WTC11 (cell line): ENCODE results near the gene ZBTB48. TPM values are rescaled to one million over a fixed set of nuclear protein-coding genes. Genes with fewer than 3 reads are reported as not detected.

Experiments used
- ATAC-seq: fragments of 200-7000 bp; cut with Tn5 transposase; 2 replicates; pipeline ENCODE4 v1.10.0; 2021; ENCODE audit warnings: mild to moderate bottlenecking, moderate library complexity
- CTCF ChIA-PET: fragments of 300-600 bp; sonication (Branson Sonifier 250); formaldehyde crosslinking; loops from one replicate; lab custom pipeline; 2021; ENCODE audit warnings: antibody characterized with exemption; lab: Charles Lee
- POLR2A ChIA-PET: fragments of 350-600 bp; sonication (Branson Sonifier 250); formaldehyde crosslinking; loops from one replicate; lab custom pipeline; 2021; ENCODE audit warnings: antibody characterized with exemption; lab: Charles Lee
- DNase-seq: peaks from one replicate; pipeline ENCODE4 v3.0.0; 2021; ENCODE audit warnings: low spot score
- H3K27ac Mint-ChIP-seq: 2 replicates; pipeline ENCODE4 v1.8.0; 2021; ENCODE audit warnings: mixed read lengths
- H3K27me3 Mint-ChIP-seq: 2 replicates; pipeline ENCODE4 v1.8.0; 2021; ENCODE audit warnings: low read depth, mild to moderate bottlenecking, moderate library complexity, mixed read lengths
- H3K36me3 Mint-ChIP-seq: 2 replicates; pipeline ENCODE4 v1.8.0; 2021; ENCODE audit warnings: mixed read lengths
- H3K4me1 Mint-ChIP-seq: 2 replicates; pipeline ENCODE4 v1.8.0; 2022; ENCODE audit warnings: mixed read lengths
- H3K4me3 Mint-ChIP-seq: 2 replicates; pipeline ENCODE4 v1.8.0; 2021; ENCODE audit warnings: mild to moderate bottlenecking, moderate library complexity, mixed read lengths
- H3K9me3 Mint-ChIP-seq: 2 replicates; pipeline ENCODE4 v1.8.0; 2021; ENCODE audit warnings: mixed read lengths
- AFF4 ChIP-seq: sonication (generic); formaldehyde crosslinking; IDR thresholded peaks from 2 replicates; pipeline ENCODE4 v1.8.1; 2023; ENCODE audit warnings: mild to moderate bottlenecking, missing genetic modification reagents, borderline replicate concordance
- AR ChIP-seq: fragments of 250-450 bp; sonication (Bioruptor Pico); IDR thresholded peaks from 2 replicates; pipeline ENCODE4 v1.9.0; 2021; ENCODE audit warnings: mild to moderate bottlenecking
- E2F4 ChIP-seq: sonication (generic); formaldehyde crosslinking; IDR thresholded peaks from 2 replicates; pipeline ENCODE4 v1.8.1; 2022; ENCODE audit warnings: low read depth, mild to moderate bottlenecking, moderate library complexity, missing genetic modification reagents, borderline replicate concordance
- EMX1 ChIP-seq: fragments of 250-450 bp; sonication (Bioruptor Pico); IDR thresholded peaks from 2 replicates; pipeline ENCODE4 v1.8.0; 2021; ENCODE audit warnings: mild to moderate bottlenecking
- ETV6 ChIP-seq: sonication (generic); formaldehyde crosslinking; IDR thresholded peaks from 2 replicates; pipeline ENCODE4 v1.8.1; 2022; ENCODE audit warnings: mild to moderate bottlenecking, missing genetic modification reagents
- GABPB1 ChIP-seq: sonication (generic); formaldehyde crosslinking; IDR thresholded peaks from 2 replicates; pipeline ENCODE4 v1.8.1; 2023; ENCODE audit warnings: mild to moderate bottlenecking, missing genetic modification reagents
- GTF2I ChIP-seq: fragments of 250-450 bp; sonication (Bioruptor Pico); conservative IDR thresholded peaks from 2 replicates; pipeline ENCODE4 v1.4.0; 2021; ENCODE audit warnings: mild to moderate bottlenecking
- HMGA2 ChIP-seq: fragments of 250-450 bp; sonication (Bioruptor Pico); IDR thresholded peaks from 2 replicates; pipeline ENCODE4 v1.4.0; 2021; ENCODE audit warnings: mild to moderate bottlenecking, moderate library complexity
- IRF2 ChIP-seq: sonication (generic); formaldehyde crosslinking; IDR thresholded peaks from 2 replicates; pipeline ENCODE4 v1.8.0; 2022; ENCODE audit warnings: low read depth, missing genetic modification reagents, borderline replicate concordance
- MXD4 ChIP-seq: fragments of 250-450 bp; sonication (Bioruptor Pico); IDR thresholded peaks from 2 replicates; pipeline ENCODE4 v1.8.0; 2021; ENCODE audit warnings: mild to moderate bottlenecking, moderate library complexity, borderline replicate concordance
- NFATC4 ChIP-seq: fragments of 250-450 bp; sonication (Bioruptor Pico); IDR thresholded peaks from 2 replicates; pipeline ENCODE4 v1.9.0; 2021; ENCODE audit warnings: mild to moderate bottlenecking
- NFE2L1 ChIP-seq: sonication (generic); formaldehyde crosslinking; IDR thresholded peaks from 2 replicates; pipeline ENCODE4 v1.8.1; 2023; ENCODE audit warnings: missing genetic modification reagents
- NFYB ChIP-seq: sonication (generic); formaldehyde crosslinking; conservative IDR thresholded peaks from 2 replicates; pipeline ENCODE4 v1.8.0; 2022; ENCODE audit warnings: low read depth, missing genetic modification reagents
- NR1H2 ChIP-seq: sonication (generic); formaldehyde crosslinking; IDR thresholded peaks from 2 replicates; pipeline ENCODE4 v1.9.0; 2021; ENCODE audit warnings: mild to moderate bottlenecking, moderate library complexity, missing genetic modification reagents
- RELA ChIP-seq: sonication (generic); formaldehyde crosslinking; IDR thresholded peaks from 2 replicates; pipeline ENCODE4 v1.8.1; 2022; ENCODE audit warnings: missing genetic modification reagents, mild to moderate bottlenecking, borderline replicate concordance
- TEAD1 ChIP-seq: sonication (generic); formaldehyde crosslinking; IDR thresholded peaks from 2 replicates; pipeline ENCODE4 v1.8.0; 2022; ENCODE audit warnings: mild to moderate bottlenecking, missing genetic modification reagents
- TP53 ChIP-seq: sonication (generic); formaldehyde crosslinking; IDR thresholded peaks from 2 replicates; pipeline ENCODE4 v1.8.1; 2023; ENCODE audit warnings: mild to moderate bottlenecking, missing genetic modification reagents
- USF2 ChIP-seq: sonication (generic); formaldehyde crosslinking; IDR thresholded peaks from 2 replicates; pipeline ENCODE4 v1.8.1; 2023; ENCODE audit warnings: mild to moderate bottlenecking, missing genetic modification reagents, moderate library complexity
- ZBTB21 ChIP-seq: sonication (generic); formaldehyde crosslinking; IDR thresholded peaks from 2 replicates; pipeline ENCODE4 v1.8.1; 2023; ENCODE audit warnings: mild to moderate bottlenecking, missing genetic modification reagents, borderline replicate concordance
- ZBTB43 ChIP-seq: sonication (generic); formaldehyde crosslinking; IDR thresholded peaks from 2 replicates; pipeline ENCODE4 v1.8.1; 2023; ENCODE audit warnings: mild to moderate bottlenecking, missing genetic modification reagents
- ZNF219 ChIP-seq: sonication (generic); formaldehyde crosslinking; IDR thresholded peaks from 2 replicates; pipeline ENCODE4 v1.8.0; 2023; ENCODE audit warnings: missing genetic modification reagents, mild to moderate bottlenecking, borderline replicate concordance
- ZNF317 ChIP-seq: sonication (generic); formaldehyde crosslinking; IDR thresholded peaks from 2 replicates; pipeline ENCODE4 v1.8.1; 2023; ENCODE audit warnings: low read depth, mild to moderate bottlenecking, moderate library complexity, missing genetic modification reagents, borderline replicate concordance
- total RNA-seq: library from RNA; stranded (reverse); gene quantifications from 3 replicates; pipeline ENCODE4 v1.2.3, GENCODE V29; 2021

The ZBTB48 gene
- total RNA-seq, 1 experiment from 2014 or later, result 29.1 TPM

- ChIA-PET POLR2A (interaction anchor here (0.6 to 1.0 kb wide), 2 partner anchors 11 to 15 kb away, joined by 3 read pairs; no protein-coding TSS in a partner anchor), CTCF (no interaction called here)
- H3K4me3 Mint-ChIP-seq, result no peak overlapping the region
- no peaks in the 10 kb centered on the region for H3K27me3 Mint-ChIP-seq
- ATAC-seq (no peak), DNase-seq (no peak)
- TF ChIP-seq NFATC4 (CRISPR knock-in tag) (no peak), EMX1 (CRISPR knock-in tag) (no peak), ZNF219 (CRISPR knock-in tag) (no peak), RELA (CRISPR knock-in tag) (no peak), AR (CRISPR knock-in tag) (no peak), TP53 (CRISPR knock-in tag) (no peak), ETV6 (CRISPR knock-in tag) (no peak), ZBTB43 (CRISPR knock-in tag) (no peak), NFYB (CRISPR knock-in tag) (no peak), TEAD1 (CRISPR knock-in tag) (no peak), GABPB1 (CRISPR knock-in tag) (no peak), NFE2L1 (CRISPR knock-in tag) (no peak), NR1H2 (no peak)
- H3K27ac Mint-ChIP-seq, result no peak overlapping the region
- peaks cover 26% of the 10 kb centered on the region for H3K36me3 Mint-ChIP-seq
- H3K4me1 Mint-ChIP-seq, result peaks cover 2% of the 10 kb centered on the region
- H3K9me3 Mint-ChIP-seq, result no peaks in the 10 kb centered on the region
These were observed 15.4 kb downstream of the ZBTB48 start for GRCh38 chr1:6594977-6595740.

GRCh38 chr1:6596351-6596750 lies 16.6 kb downstream of the ZBTB48 start:
- CTCF ChIA-PET, result no interaction called here
- Mint-ChIP-seq H3K4me3 (no peak overlapping the region), H3K27ac (no peak overlapping the region), H3K4me1 (peaks cover 12% of the 10 kb centered on the region), H3K27me3 (no peaks in the 10 kb centered on the region), H3K36me3 (peaks cover 26% of the 10 kb centered on the region), H3K9me3 (no peaks in the 10 kb centered on the region)
- POLR2A ChIA-PET, result no interaction called here
- TF ChIP-seq NFE2L1 (CRISPR knock-in tag), result no peak
- TF ChIP-seq HMGA2, result no peak
- no peak for TF ChIP-seq AFF4 (CRISPR knock-in tag)
- TF ChIP-seq MXD4 (CRISPR knock-in tag), result no peak
- no peak for TF ChIP-seq USF2 (CRISPR knock-in tag)
- no peak for TF ChIP-seq ZNF317 (CRISPR knock-in tag)
- TF ChIP-seq E2F4 (CRISPR knock-in tag), result no peak
- TF ChIP-seq GTF2I (CRISPR knock-in tag), result no peak
- no peak for TF ChIP-seq NR1H2
- no peak for TF ChIP-seq ZBTB21 (CRISPR knock-in tag)
- no peak for TF ChIP-seq IRF2 (CRISPR knock-in tag)
- DNase-seq (no peak), ATAC-seq (no peak)
